Sigmoid colon (tissue), 4 donors: Measurements from ENCODE around the gene ABI3BP.

Experiments
- POLR2A ChIP-seq, 2 donors: fragments of 450-650 bp; IDR thresholded peaks; one replicate each; pipeline ENCODE4 v1.6.1; 2016; ENCODE audit warnings: antibody characterized with exemption in 2 of 2, mild to moderate bottlenecking in 2 of 2, moderate library complexity in 2 of 2
- POLR2AphosphoS5 ChIP-seq, 4 donors: sonication (generic); formaldehyde crosslinking; IDR thresholded peaks; one replicate each; pipeline ENCODE4 v1.6.1; 2017; ENCODE audit warnings: antibody characterized with exemption in 4 of 4
- TF ChIP-seq, protein P1 (sequence below), 4 experiments: fragments of 450-650 bp in 3 of 4; fragments of 200-600 bp in 1 of 4; IDR thresholded peaks; one replicate each; pipeline ENCODE4 v1.5.1; 2016 to 2019; ENCODE audit warnings: antibody characterized with exemption in 4 of 4, mild to moderate bottlenecking in 3 of 4, moderate library complexity in 2 of 4

DNA sequence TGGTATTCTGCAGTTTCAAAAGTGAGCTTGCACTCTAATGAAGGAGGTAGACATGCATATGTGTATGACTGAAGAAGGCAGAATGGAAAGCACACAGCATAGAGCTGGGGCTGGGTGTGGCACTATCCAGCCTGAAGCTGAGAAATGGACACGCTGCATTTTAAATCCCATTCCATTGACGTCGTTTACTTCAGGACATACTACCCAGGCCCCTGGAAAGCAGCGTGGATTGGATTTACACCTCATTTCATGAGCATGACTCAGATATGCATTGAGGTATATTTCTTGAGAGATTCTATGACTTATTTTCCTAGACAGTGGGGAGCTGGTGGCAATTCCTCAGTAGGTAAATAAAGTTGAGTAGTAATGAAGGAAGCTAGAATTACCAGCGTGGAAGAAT lies 101.4 kb downstream of the ABI3BP start:
- TF ChIP-seq, protein P1, sequence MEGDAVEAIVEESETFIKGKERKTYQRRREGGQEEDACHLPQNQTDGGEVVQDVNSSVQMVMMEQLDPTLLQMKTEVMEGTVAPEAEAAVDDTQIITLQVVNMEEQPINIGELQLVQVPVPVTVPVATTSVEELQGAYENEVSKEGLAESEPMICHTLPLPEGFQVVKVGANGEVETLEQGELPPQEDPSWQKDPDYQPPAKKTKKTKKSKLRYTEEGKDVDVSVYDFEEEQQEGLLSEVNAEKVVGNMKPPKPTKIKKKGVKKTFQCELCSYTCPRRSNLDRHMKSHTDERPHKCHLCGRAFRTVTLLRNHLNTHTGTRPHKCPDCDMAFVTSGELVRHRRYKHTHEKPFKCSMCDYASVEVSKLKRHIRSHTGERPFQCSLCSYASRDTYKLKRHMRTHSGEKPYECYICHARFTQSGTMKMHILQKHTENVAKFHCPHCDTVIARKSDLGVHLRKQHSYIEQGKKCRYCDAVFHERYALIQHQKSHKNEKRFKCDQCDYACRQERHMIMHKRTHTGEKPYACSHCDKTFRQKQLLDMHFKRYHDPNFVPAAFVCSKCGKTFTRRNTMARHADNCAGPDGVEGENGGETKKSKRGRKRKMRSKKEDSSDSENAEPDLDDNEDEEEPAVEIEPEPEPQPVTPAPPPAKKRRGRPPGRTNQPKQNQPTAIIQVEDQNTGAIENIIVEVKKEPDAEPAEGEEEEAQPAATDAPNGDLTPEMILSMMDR (IDR thresholded peaks at IDR 0.05): no peak
- TF ChIP-seq POLR2AphosphoS5 (IDR thresholded peaks at IDR 0.05) (no peak), POLR2A (IDR thresholded peaks at IDR 0.05) (no peak)
